Naive thymus-derived CD8-positive, alpha-beta T cell (primary cell): Measurements from ENCODE around the gene ANK2. TPM values are rescaled to one million over a fixed set of nuclear protein-coding genes. Genes with fewer than 3 reads are reported as not detected.

ENCODE experiments used
- ATAC-seq, 2 donors: fragments of 150-1000 bp; cut with Tn5 transposase in 1 of 2; sonication (Bioruptor Pico), chemical (Tn5 transposase) in 1 of 2; 1 replicate in 1 of 2; 2 replicates in 1 of 2; pipeline ENCODE4 v1.10.0; 2021; ENCODE audit warnings: mild to moderate bottlenecking in 2 of 2, moderate library complexity in 2 of 2
- POLR2A ChIA-PET: fragments of 350-600 bp; sonication (Branson Sonifier 250); formaldehyde crosslinking; loops from one replicate; lab custom pipeline; 2021; ENCODE audit warnings: antibody characterized with exemption; lab: Charles Lee
- DNase-seq, 10 donors: peaks; one replicate each; pipeline versions ENCODE4 v3.0.0 to v3.0.0-alpha.2; 2020 to 2022
- H3K27ac Mint-ChIP-seq, 10 donors: one replicate each; pipeline ENCODE4 v1.8.0; 2020 to 2022; ENCODE audit warnings: mild to moderate bottlenecking in 10 of 10, mixed read lengths in 10 of 10, moderate library complexity in 4 of 10, inconsistent platforms in 1 of 10
- H3K27me3 Mint-ChIP-seq, 5 donors: one replicate each; pipeline ENCODE4 v1.8.0; 2021 to 2022; ENCODE audit warnings: mixed read lengths in 5 of 5
- H3K36me3 Mint-ChIP-seq, 3 donors: one replicate each; pipeline ENCODE4 v1.8.0; 2020 to 2022; ENCODE audit warnings: mixed read lengths in 3 of 3, mild to moderate bottlenecking in 2 of 3, inconsistent platforms in 1 of 3
- H3K4me1 Mint-ChIP-seq, 4 donors: one replicate each; pipeline ENCODE4 v1.8.0; 2021 to 2022; ENCODE audit warnings: mixed read lengths in 4 of 4
- H3K4me3 Mint-ChIP-seq, 10 donors: one replicate each; pipeline ENCODE4 v1.8.0; 2020 to 2022; ENCODE audit warnings: mild to moderate bottlenecking in 10 of 10, mixed read lengths in 10 of 10, moderate library complexity in 6 of 10, inconsistent platforms in 1 of 10
- H3K9me3 Mint-ChIP-seq, 9 donors: one replicate each; pipeline ENCODE4 v1.8.0; 2020 to 2022; ENCODE audit warnings: mixed read lengths in 9 of 9, mild to moderate bottlenecking in 3 of 9, inconsistent platforms in 1 of 9, moderate library complexity in 1 of 9
- polyA plus RNA-seq, 3 donors: library from polyadenylated mRNA; unstranded; fragments of 300-500 nt; fragmentation: Illumina TruSeq; gene quantifications; one replicate each; pipeline ENCODE4 v1.2.3, GENCODE V29; 2021
- total RNA-seq, 8 experiments: library from RNA in 2 of 8; stranded (reverse) in 2 of 8; gene quantifications; one replicate each; pipeline ENCODE4 v1.2.3 and lab custom pipeline; 2021 to 2026

Gene ANK2
- total and polyA plus RNA-seq, 5 experiments from 2014 or later = not detected

- POLR2A ChIA-PET = no interaction called here
- Mint-ChIP-seq H3K27me3 (peaks cover 1 to 17% (median 3%) of the 10 kb centered on the region in 5 donors), H3K4me3 (no peak overlapping the region)
Measured at GRCh38 chr4:113113151-113113550, 63.7 kb downstream of the ANK2 start.

DNA sequence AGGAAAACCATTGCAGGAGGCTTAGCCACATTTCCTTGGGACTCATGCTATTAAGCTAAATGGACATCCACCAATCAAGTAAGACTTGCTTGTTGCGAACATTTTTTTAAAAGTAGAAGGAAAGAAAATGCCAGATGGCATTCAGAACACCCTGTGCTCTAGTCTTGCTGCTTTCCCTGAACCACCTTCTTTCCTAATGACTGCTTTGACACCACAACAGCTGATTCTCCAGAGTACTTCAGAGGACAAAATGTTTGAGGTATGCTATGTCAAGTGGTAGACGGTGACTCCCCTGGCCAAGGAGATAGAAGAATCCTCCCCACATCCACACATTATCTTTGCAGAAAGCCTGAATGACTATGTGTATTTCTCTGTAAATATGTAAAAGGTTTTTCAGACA is 65.4 kb downstream of the ANK2 start:
- DNase-seq (no peak), ATAC-seq (no peak)
- H3K4me1 Mint-ChIP-seq = no peaks in the 10 kb centered on the region
- H3K4me3 Mint-ChIP-seq = no peak overlapping the region
- POLR2A ChIA-PET = no interaction called here
- H3K27ac Mint-ChIP-seq = no peak overlapping the region
- H3K36me3 Mint-ChIP-seq = no peaks in the 10 kb centered on the region
- peaks cover 1 to 13% (median 3%) of the 10 kb centered on the region in 5 donors for H3K27me3 Mint-ChIP-seq
- H3K9me3 Mint-ChIP-seq = no peaks in the 10 kb centered on the region

More at GRCh38 chr4:113113151-113113550, 63.7 kb downstream of the ANK2 start:
- Mint-ChIP-seq H3K27ac (no peak overlapping the region), H3K9me3 (no peaks in the 10 kb centered on the region), H3K4me1 (no peaks in the 10 kb centered on the region), H3K36me3 (no peaks in the 10 kb centered on the region)
- ATAC-seq (no peak), DNase-seq (no peak)

DNA sequence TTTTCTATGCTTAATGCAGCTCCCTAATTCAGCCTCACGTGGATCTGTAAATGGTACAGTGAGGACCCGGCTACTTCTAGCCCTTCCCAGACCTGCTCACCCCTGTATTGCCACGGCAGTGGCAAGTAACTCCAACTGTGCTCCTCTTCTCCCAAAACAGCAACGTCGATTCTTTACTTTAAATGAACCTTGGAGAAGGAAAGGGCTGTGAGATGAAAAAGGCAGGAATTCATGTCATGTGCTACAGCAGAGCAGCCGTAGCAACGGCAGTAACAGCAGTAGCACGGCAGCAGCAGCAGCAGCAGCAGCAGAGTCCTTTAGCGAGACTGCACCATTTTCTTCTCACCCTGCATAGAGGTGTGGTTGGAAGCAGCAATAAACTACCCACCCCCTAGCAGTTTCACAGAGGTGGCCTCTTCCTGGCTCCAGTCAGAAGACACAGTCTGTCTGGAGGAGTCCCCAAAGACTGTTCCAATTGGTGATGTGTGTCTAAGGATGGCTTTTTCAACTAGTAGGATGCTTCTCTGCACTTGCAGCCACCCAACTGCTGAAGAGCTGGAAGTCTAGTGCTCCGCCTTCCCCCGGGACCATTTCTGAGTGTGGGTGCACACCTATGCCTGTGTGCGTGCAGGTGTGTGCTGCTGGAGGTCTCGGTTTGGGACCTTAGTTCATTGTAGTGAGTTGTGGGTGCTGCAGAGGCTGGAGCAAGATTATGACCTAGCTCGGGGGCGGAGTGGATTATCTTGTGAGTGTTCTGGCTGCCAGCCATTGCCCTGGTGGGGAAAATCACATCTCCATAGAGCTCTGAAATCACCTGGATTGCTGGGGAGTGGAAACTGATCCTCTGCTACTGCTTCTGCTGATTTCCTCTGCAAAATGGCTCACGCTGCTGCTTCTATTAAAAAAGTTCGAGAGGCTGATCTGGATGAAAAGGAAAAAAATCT is 67.2 kb downstream of the ANK2 start:
- Mint-ChIP-seq H3K36me3 (no peaks in the 10 kb centered on the region), H3K27me3 (peaks cover 0 to 9% (median 3%) of the 10 kb centered on the region in 5 donors), H3K27ac (no peak overlapping the region), H3K4me1 (no peaks in the 10 kb centered on the region), H3K4me3 (no peak overlapping the region), H3K9me3 (no peaks in the 10 kb centered on the region)
- no peak for DNase-seq
- ATAC-seq = no peak
- POLR2A ChIA-PET = no interaction called here

DNA sequence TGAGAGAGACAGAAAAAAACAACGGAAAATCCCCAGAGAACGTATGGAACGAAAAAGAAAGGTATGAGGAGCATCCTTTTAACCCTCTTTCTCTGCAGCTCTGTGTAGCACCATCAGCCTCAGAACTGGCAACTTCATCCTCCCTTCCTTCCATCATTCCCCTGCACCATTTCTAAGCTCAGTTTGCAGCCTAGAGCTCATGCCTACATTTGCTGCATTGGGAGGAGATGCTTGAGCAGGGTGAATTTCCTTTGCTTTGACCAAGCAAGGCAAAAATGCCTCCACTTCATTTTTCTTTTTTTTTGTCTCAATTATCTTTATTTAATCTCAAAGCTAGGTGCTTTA is 67.9 kb downstream of the ANK2 start:
- no peak overlapping the region for H3K27ac Mint-ChIP-seq
- H3K4me1 Mint-ChIP-seq = no peaks in the 10 kb centered on the region
- no peak overlapping the region for H3K4me3 Mint-ChIP-seq
- no peak for ATAC-seq
- H3K9me3 Mint-ChIP-seq = no peaks in the 10 kb centered on the region
- H3K27me3 Mint-ChIP-seq = peaks cover 0 to 9% (median 3%) of the 10 kb centered on the region in 5 donors
- no peaks in the 10 kb centered on the region for H3K36me3 Mint-ChIP-seq
- POLR2A ChIA-PET = no interaction called here
- DNase-seq = no peak

GRCh38 chr4:113122066-113122465 is 72.6 kb downstream of the ANK2 start:
- no peak for ATAC-seq
- no peaks in the 10 kb centered on the region for H3K36me3 Mint-ChIP-seq

GRCh38 chr4:113125418-113125817 is 76.0 kb downstream of the ANK2 start:
- no peak overlapping the region for H3K4me3 Mint-ChIP-seq
- no peaks in the 10 kb centered on the region for H3K4me1 Mint-ChIP-seq
- POLR2A ChIA-PET = no interaction called here
- peaks cover 0 to 3% (median 0%) of the 10 kb centered on the region in 5 donors for H3K27me3 Mint-ChIP-seq
- DNase-seq (no peak), ATAC-seq (no peak)
- no peak overlapping the region for H3K27ac Mint-ChIP-seq
- no peaks in the 10 kb centered on the region for H3K36me3 Mint-ChIP-seq
- no peaks in the 10 kb centered on the region for H3K9me3 Mint-ChIP-seq

More at GRCh38 chr4:113122066-113122465, 72.6 kb downstream of the ANK2 start:
- Mint-ChIP-seq H3K9me3 (no peaks in the 10 kb centered on the region), H3K4me1 (no peaks in the 10 kb centered on the region), H3K27me3 (peaks cover 0 to 3% (median 0%) of the 10 kb centered on the region in 5 donors), H3K27ac (no peak overlapping the region), H3K4me3 (no peak overlapping the region)
- POLR2A ChIA-PET = no interaction called here
- DNase-seq = no peak

DNA sequence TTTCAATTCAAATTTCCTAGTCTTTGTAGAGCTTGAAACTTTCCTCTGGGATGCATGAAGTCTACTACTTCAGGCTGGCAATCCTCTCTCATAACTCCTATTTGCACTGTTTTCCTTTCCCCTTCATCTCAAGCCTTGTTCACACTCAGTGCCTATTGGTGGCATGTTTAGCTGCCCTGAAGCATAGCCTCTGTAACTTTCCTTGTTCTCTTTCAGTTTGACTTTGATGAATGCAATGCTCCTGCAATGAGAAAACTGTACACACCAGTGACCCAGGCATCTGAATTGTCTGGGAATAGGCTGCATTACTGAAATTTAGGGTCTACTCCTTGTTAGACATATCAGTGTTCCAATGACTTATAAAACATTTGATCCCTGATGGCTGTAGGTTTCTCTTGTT is 81.7 kb downstream of the ANK2 start:
- Mint-ChIP-seq H3K36me3 (no peaks in the 10 kb centered on the region), H3K4me3 (no peak overlapping the region), H3K27ac (no peak overlapping the region), H3K27me3 (peaks cover under 1 to 9% (median 5%) of the 10 kb centered on the region in 5 donors), H3K4me1 (no peaks in the 10 kb centered on the region), H3K9me3 (peaks cover 0 to 1% (median 0%) of the 10 kb centered on the region in 9 donors)
- ATAC-seq = no peak
- no peak for DNase-seq
- POLR2A ChIA-PET = no interaction called here

DNA sequence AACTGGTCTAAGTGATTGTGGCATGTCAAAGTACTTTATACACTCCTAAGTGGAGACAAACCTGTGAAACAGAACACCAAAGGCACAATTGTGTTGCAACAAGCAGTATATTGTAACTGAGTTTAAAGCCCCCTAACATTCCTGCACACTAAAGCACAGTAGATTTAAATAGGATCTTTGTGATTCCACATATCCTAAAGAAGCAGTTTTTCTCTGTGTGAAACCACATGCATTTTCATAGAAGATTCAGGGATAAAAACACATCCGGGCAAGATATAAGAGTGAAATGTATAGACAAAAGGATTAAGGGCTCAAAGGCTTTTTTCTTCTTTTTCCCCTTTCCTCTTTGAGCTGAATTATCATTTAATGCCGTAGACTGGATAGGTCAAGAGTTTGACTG is 82.2 kb downstream of the ANK2 start:
- ATAC-seq (no peak), DNase-seq (no peak)
- Mint-ChIP-seq H3K27ac (no peak overlapping the region), H3K4me3 (no peak overlapping the region), H3K4me1 (no peaks in the 10 kb centered on the region), H3K36me3 (no peaks in the 10 kb centered on the region), H3K27me3 (peaks cover 2 to 9% (median 6%) of the 10 kb centered on the region in 5 donors), H3K9me3 (peaks cover 0 to 2% (median 0%) of the 10 kb centered on the region in 9 donors)
- POLR2A ChIA-PET = no interaction called here

GRCh38 chr4:113141901-113142346 is 92.5 kb downstream of the ANK2 start:
- ATAC-seq = no peak
- H3K4me3 Mint-ChIP-seq = no peak overlapping the region
- POLR2A ChIA-PET = no interaction called here

DNA sequence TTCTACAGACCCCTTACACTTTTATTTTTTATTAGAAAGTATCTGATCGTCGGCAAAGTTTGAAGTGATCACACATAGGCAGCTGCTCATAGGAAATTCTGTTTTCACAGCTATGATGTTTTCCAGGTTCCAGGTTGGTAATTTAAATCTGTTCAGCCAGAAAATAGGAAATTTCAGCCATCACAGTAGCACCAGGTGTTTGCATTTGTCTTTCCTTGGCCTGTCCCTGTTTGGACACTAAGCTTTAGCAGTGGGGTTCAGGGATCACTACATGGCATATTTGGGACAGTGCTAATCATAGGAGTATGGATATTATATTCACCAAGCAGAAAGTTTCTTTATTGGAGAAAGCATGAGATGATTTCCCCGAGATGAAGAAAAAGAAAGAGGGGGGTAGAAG is 92.9 kb downstream of the ANK2 start:
- Mint-ChIP-seq H3K36me3 (no peaks in the 10 kb centered on the region), H3K4me3 (no peak overlapping the region), H3K9me3 (peaks cover 0 to 2% (median 0%) of the 10 kb centered on the region in 9 donors), H3K27me3 (peaks cover 0 to 9% (median 3%) of the 10 kb centered on the region in 5 donors), H3K27ac (no peak overlapping the region), H3K4me1 (peaks cover 0 to 3% (median 0%) of the 10 kb centered on the region in 4 donors)
- POLR2A ChIA-PET = no interaction called here
- no peak for ATAC-seq
- no peak for DNase-seq

More at GRCh38 chr4:113141901-113142346, 92.5 kb downstream of the ANK2 start:
- peaks cover 0 to 9% (median 3%) of the 10 kb centered on the region in 5 donors for H3K27me3 Mint-ChIP-seq
- H3K27ac Mint-ChIP-seq = no peak overlapping the region
- peaks cover 0 to 1% (median 0%) of the 10 kb centered on the region in 4 donors for H3K4me1 Mint-ChIP-seq
- no peaks in the 10 kb centered on the region for H3K36me3 Mint-ChIP-seq
- H3K9me3 Mint-ChIP-seq = peaks cover 0 to under 1% (median 0%) of the 10 kb centered on the region in 9 donors
- no peak for DNase-seq

DNA sequence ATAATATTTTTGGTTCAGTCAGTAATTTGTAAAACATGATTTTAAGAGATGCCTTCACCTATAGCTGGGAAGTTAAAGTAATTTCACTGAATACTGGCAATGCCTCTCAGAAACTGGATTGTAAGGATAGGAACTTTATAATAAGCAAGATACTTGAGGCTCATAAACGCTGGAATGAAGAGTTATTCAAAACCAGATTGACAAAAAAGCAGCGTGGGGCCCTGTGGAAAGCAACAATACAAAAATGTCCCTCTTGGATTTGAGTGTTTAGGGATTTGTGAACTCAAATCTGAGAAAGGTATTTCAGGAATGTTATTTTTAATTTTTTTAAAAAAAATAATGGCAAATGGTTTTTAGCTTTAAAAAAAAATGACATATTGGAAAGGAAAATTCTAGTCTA is 94.6 kb downstream of the ANK2 start:
- H3K4me3 Mint-ChIP-seq = no peak overlapping the region
- H3K9me3 Mint-ChIP-seq = peaks cover 0 to 5% (median 0%) of the 10 kb centered on the region in 9 donors
- no peaks in the 10 kb centered on the region for H3K36me3 Mint-ChIP-seq
- POLR2A ChIA-PET = no interaction called here
- ATAC-seq (no peak), DNase-seq (no peak)
- H3K27ac Mint-ChIP-seq = no peak overlapping the region
- H3K27me3 Mint-ChIP-seq = peaks cover 0 to 17% (median 3%) of the 10 kb centered on the region in 5 donors
- H3K4me1 Mint-ChIP-seq = peaks cover 0 to 3% (median 0%) of the 10 kb centered on the region in 4 donors

GRCh38 chr4:113145147-113145518 is 95.7 kb downstream of the ANK2 start:
- no peak overlapping the region for H3K27ac Mint-ChIP-seq
- ATAC-seq (no peak), DNase-seq (no peak)
- no peaks in the 10 kb centered on the region for H3K36me3 Mint-ChIP-seq
- peaks cover 0 to 18% (median 3%) of the 10 kb centered on the region in 5 donors for H3K27me3 Mint-ChIP-seq
- POLR2A ChIA-PET = no interaction called here
- no peak overlapping the region for H3K4me3 Mint-ChIP-seq
- peaks cover 0 to 3% (median 0%) of the 10 kb centered on the region in 4 donors for H3K4me1 Mint-ChIP-seq
- peaks cover 0 to 5% (median 0%) of the 10 kb centered on the region in 9 donors for H3K9me3 Mint-ChIP-seq

DNA sequence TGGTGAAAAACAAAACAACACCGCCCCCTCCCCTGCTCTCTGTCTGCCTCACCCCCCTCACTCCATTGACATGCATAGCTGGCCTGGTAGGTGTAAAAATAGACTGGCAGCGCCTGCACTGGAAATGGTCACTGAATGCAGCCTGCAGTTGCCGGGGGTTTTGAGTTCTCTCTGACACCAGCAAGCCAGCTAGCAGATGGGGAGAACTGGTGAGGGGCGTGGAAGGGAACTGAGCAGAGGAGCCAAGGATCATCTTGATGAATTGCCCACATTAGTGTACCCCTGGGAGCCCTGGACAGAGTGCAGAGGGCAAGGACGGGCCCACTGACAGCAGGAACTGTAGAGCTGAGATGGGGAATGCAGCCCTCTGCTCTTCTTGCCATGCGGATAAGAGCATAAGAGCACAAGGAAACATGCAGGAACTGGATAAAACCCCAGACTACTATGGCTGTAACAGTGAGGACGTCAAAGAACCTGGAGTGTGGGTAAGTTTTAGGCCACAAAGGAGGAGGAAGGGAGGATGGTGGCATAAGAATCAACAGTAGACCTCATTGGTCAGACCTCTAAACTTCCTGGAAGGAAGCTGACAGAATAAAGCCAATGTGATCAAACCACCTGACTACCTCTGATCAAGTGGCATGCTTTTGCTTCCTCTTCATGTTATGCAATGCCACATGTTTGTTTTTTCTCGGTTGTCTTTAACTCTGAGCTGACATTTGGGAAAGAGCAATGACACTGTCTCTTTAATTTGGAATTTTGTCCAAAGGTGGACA is 96.3 kb downstream of the ANK2 start:
- peaks cover 0 to 21% (median 3%) of the 10 kb centered on the region in 5 donors for H3K27me3 Mint-ChIP-seq
- H3K4me1 Mint-ChIP-seq = peaks cover 0 to 3% (median 0%) of the 10 kb centered on the region in 4 donors
- no peak overlapping the region for H3K4me3 Mint-ChIP-seq
- no peaks in the 10 kb centered on the region for H3K36me3 Mint-ChIP-seq
- no peak overlapping the region for H3K27ac Mint-ChIP-seq
- POLR2A ChIA-PET = no interaction called here
- peaks cover 0 to 5% (median 0%) of the 10 kb centered on the region in 9 donors for H3K9me3 Mint-ChIP-seq
- ATAC-seq (no peak), DNase-seq (no peak)
